Right lobe of liver (tissue), 6 donors: ENCODE results near the gene TMEM119. TPM values are rescaled to one million over a fixed set of nuclear protein-coding genes. Genes with fewer than 3 reads are reported as not detected.

Experiments
- ATAC-seq, 4 donors: fragments of 200-7000 bp; cut with Tn5 transposase; one replicate each; pipeline ENCODE4 v1.9.1; 2020; ENCODE audit warnings: mild to moderate bottlenecking in 4 of 4, moderate library complexity in 4 of 4
- DNase-seq, 3 donors: peaks; one replicate each; pipeline ENCODE4 v3.0.0-alpha.2; 2020
- H3K27ac ChIP-seq, 3 donors: fragments of 200-600 bp; one replicate each; pipeline ENCODE4 v1.8.0; 2022
- H3K27me3 ChIP-seq, 2 donors: fragments of 200-600 bp; one replicate each; pipeline ENCODE4 v1.8.0; 2022
- H3K36me3 ChIP-seq, 4 donors: fragments of 200-600 bp; sonication (generic) in 1 of 4; one replicate each; pipeline versions ENCODE4 v1.5.1 to v1.8.0; 2017 to 2022; ENCODE audit warnings: control low read depth in 1 of 4
- H3K4me1 ChIP-seq, 4 donors: fragments of 200-600 bp; sonication (generic) in 1 of 4; one replicate each; pipeline versions ENCODE4 v1.5.1 to v1.8.0; 2017 to 2022; ENCODE audit warnings: control low read depth in 1 of 4
- H3K4me3 ChIP-seq, 3 donors: fragments of 200-600 bp; one replicate each; pipeline ENCODE4 v1.8.0; 2022
- H3K9me3 ChIP-seq, 4 donors: fragments of 200-600 bp; sonication (generic) in 1 of 4; one replicate each; pipeline versions ENCODE4 v1.5.1 to v1.8.0; 2017 to 2022; ENCODE audit warnings: control low read depth in 1 of 4
- POLR2A ChIP-seq: fragments of 450-650 bp; IDR thresholded peaks from one replicate; pipeline ENCODE4 v1.6.1; 2017; ENCODE audit warnings: antibody characterized with exemption, mild to moderate bottlenecking
- WGBS: methylation state at CpG from one replicate; pipeline ENCODE4 v1.1.6; 2018; ENCODE audit warnings: low coverage, low lambda C conversion rate; ENCODE audit not compliant: insufficient coverage; ENCODE audit errors: missing lambda C conversion rate; 5-methylcytosine and 5-hydroxymethylcytosine counted together
- intact Hi-C, 2 donors: fragments of 100-400 bp; cut with DNase I; formaldehyde crosslinking; loops; one replicate each; pipeline versions ENCODE4 v1.11.2 to v1.14.1; 2022
- total RNA-seq, 6 experiments: library from RNA; depleted of rRNA in 2 of 6; stranded (reverse); fragments of >200 nt in 2 of 6; fragmentation: NEBNext Ultra II Directional in 3 of 6; extraction: Animal tissue kit (Norgen Biotek cat#: 25700) in 3 of 6; gene quantifications; one replicate each; pipeline versions ENCODE4 v1.1.0 to v1.2.4, GENCODE V29; 2016 to 2023
- TF ChIP-seq, protein P1 (sequence below), 4 donors: fragments of 200-600 bp in 3 of 4; fragments of 450-650 bp in 1 of 4; IDR thresholded peaks; one replicate each; pipeline versions ENCODE4 v1.5.1 to v1.8.0; 2016 to 2022; ENCODE audit warnings: antibody characterized with exemption in 4 of 4, mild to moderate bottlenecking in 2 of 4
- donor health status: DM: no; HTN: yes; CAD: no.
- donor health status: DM: no; HTN: no; CAD: no.
- donor health status: DM: no; HTN: no; CAD: no.
- donor health status: DM: no; HTN: yes; CAD: no.
- donor health status: DM: no; HTN: yes; CAD: no.

Gene TMEM119
- total RNA-seq, 6 experiments from 2014 or later = 0.09 to 0.38 (median 0.22) TPM; not detected in 2

DNA sequence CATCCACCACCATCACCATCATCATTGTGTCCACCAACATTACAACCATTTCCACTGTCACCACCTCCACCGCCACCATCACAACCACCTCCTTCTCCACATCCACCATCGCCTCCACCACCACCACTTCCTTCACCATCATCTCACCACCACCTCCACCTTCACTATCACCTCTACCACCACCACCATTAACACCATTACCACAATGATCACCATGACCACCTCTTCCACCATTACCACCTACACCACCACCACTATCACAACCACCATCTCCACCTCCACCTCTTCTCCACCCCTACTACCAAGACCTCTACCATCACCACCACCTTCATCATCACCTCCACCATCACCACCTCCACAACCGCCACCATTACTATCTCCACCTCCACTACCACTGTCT lies 19.1 kb downstream of the TMEM119 start:
- no peak for ATAC-seq
- no peak overlapping the region for H3K4me3 ChIP-seq
- no peak for DNase-seq
- no peaks in the 10 kb centered on the region for H3K36me3 ChIP-seq
- intact Hi-C loops = loop anchor here in 1 of 2 donors (5.0 kb wide), 1 partner anchor 33 kb away; no protein-coding TSS in a partner anchor
- H3K27ac ChIP-seq = no peak overlapping the region
- no peaks in the 10 kb centered on the region for H3K27me3 ChIP-seq
- WGBS = 88% methylated on average over 3 of the region's 3 CpGs
- no peaks in the 10 kb centered on the region for H3K4me1 ChIP-seq
- no peaks in the 10 kb centered on the region for H3K9me3 ChIP-seq
- TF ChIP-seq POLR2A = no peak
- TF ChIP-seq, protein P1, sequence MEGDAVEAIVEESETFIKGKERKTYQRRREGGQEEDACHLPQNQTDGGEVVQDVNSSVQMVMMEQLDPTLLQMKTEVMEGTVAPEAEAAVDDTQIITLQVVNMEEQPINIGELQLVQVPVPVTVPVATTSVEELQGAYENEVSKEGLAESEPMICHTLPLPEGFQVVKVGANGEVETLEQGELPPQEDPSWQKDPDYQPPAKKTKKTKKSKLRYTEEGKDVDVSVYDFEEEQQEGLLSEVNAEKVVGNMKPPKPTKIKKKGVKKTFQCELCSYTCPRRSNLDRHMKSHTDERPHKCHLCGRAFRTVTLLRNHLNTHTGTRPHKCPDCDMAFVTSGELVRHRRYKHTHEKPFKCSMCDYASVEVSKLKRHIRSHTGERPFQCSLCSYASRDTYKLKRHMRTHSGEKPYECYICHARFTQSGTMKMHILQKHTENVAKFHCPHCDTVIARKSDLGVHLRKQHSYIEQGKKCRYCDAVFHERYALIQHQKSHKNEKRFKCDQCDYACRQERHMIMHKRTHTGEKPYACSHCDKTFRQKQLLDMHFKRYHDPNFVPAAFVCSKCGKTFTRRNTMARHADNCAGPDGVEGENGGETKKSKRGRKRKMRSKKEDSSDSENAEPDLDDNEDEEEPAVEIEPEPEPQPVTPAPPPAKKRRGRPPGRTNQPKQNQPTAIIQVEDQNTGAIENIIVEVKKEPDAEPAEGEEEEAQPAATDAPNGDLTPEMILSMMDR (IDR thresholded peaks at IDR 0.05) = no peak

DNA sequence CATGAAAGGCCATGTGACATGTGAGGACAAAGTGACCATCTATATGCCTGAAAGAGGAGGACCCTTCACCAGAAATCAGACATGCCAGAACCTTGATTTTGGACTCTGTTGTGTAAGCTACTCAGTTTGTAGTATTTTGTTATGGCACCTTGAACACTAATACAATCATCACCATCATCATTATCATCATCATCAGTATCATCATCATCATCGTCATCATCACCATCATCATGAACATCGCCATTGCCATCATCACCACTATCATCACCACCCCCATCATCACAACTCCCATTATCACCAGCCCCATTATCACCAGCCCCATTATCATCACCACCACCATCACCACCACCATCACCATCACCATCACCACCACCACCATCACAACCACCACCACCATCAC lies 19.6 kb downstream of the TMEM119 start:
- no peaks in the 10 kb centered on the region for H3K4me1 ChIP-seq
- H3K4me3 ChIP-seq = no peak overlapping the region
- WGBS = 93% methylated on average over 2 of the region's 2 CpGs
- no peak for TF ChIP-seq POLR2A
- TF ChIP-seq, protein P1 (IDR thresholded peaks at IDR 0.05) = no peak
- no peak for ATAC-seq
- H3K9me3 ChIP-seq = no peaks in the 10 kb centered on the region
- no peaks in the 10 kb centered on the region for H3K27me3 ChIP-seq
- intact Hi-C loops = loop anchor here in 1 of 2 donors (5.0 kb wide), 1 partner anchor 34 kb away; no protein-coding TSS in a partner anchor
- no peak for DNase-seq
- H3K36me3 ChIP-seq = no peaks in the 10 kb centered on the region
- H3K27ac ChIP-seq = no peak overlapping the region

GRCh38 chr12:108577458-108577857 lies 20.4 kb downstream of the TMEM119 start:
- intact Hi-C loops = loop anchor here in 1 of 2 donors (5.0 kb wide), 1 partner anchor 35 kb away; no protein-coding TSS in a partner anchor
- DNase-seq (no peak), ATAC-seq (no peak)
- H3K4me1 ChIP-seq = no peaks in the 10 kb centered on the region
- no peak overlapping the region for H3K4me3 ChIP-seq
- H3K27me3 ChIP-seq = no peaks in the 10 kb centered on the region
- no peak overlapping the region for H3K27ac ChIP-seq
- no peaks in the 10 kb centered on the region for H3K9me3 ChIP-seq
- no peaks in the 10 kb centered on the region for H3K36me3 ChIP-seq
- TF ChIP-seq, protein P1 (IDR thresholded peaks at IDR 0.05) = no peak
- TF ChIP-seq POLR2A = no peak

- TF ChIP-seq, protein P1 (IDR thresholded peaks at IDR 0.05) = no peak
- no peak for TF ChIP-seq POLR2A
- Histone ChIP-seq H3K36me3 (no peaks in the 10 kb centered on the region), H3K4me1 (no peaks in the 10 kb centered on the region), H3K27me3 (no peaks in the 10 kb centered on the region), H3K4me3 (no peak overlapping the region), H3K27ac (no peak overlapping the region), H3K9me3 (no peaks in the 10 kb centered on the region)
- peak in 1 of 3 donors; percentile 13 for DNase-seq
- intact Hi-C loops = loop anchor here in 1 of 2 donors (5.0 kb wide), 1 partner anchor 36 kb away; no protein-coding TSS in a partner anchor
- ATAC-seq = no peak
- 62% methylated on average over 6 of the region's 6 CpGs for WGBS
These were observed 21.1 kb downstream of the TMEM119 start for GRCh38 chr12:108576660-108577234.
